ENCODE measurements around the gene PODXL2.

DNA sequence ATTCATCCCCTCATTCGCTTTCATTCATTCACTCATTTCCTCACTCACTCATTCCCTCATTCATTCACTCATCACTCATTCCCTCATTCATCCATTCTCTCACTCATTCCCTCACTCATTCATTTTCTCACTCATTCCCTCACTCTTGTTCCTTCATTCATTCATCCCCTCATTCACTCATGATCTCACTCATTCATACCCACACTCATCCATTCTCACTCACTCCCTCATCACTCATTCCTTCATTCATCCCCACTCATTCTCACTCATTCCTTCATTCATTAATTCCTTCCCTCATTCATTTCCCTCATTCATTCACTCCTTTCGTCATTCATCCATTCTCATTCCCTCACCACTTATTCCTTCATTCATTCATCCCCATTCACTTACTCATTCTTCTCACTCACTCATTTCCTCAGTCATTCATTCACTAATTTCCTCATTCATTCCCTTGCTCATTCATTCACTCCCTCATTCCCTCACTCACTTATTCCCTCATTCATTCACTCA lies 58.3 kb downstream of the PODXL2 start:
- TF ChIP-seq POLR2A (IDR thresholded peaks at IDR 0.05; ENCODE audit: low read length) (no peak), GATA1 (IDR thresholded peaks at IDR 0.05; ENCODE audit: low read depth, low read length) (no peak)
